ENCODE results near the gene SRSF3.
"Not testable (repeated sequence)": the region's sequence is repeated elsewhere in the genome, so short reads cannot be mapped to it uniquely, and the experiment has no call there.

The SRSF3 gene

GRCh38 chr6:36599791-36600209 lies 5.6 kb downstream of the SRSF3 start:
- Histone ChIP-seq H3F3A (ENCODE audit: insufficient read depth, low read length) (peaks cover 28% of the 10 kb centered on the region), H3K4me3 (ENCODE audit: low read depth, low read length, poor library complexity, severe bottlenecking) (no peak overlapping the region), H3K9me2 (ENCODE audit: low read depth, low read length) (no peaks in the 10 kb centered on the region), H3K9ac (ENCODE audit: low read length) (no peak overlapping the region), H3K9me3 (ENCODE audit: low read length) (no peaks in the 10 kb centered on the region), H4K20me1 (ENCODE audit: insufficient read depth, low read length) (peaks cover 19% of the 10 kb centered on the region), H2AFZ (ENCODE audit: low read length) (no peak overlapping the region), H3K4me2 (ENCODE audit: low read length) (peak overlapping the region; percentile 11; the same call in 1 of the 2 replicates), H3K27ac (ENCODE audit: low read depth, low read length, poor library complexity, severe bottlenecking) (no peak overlapping the region), H3K36me3 (ENCODE audit: insufficient read depth, low read length) (peaks cover 99% of the 10 kb centered on the region), H3K27me3 (ENCODE audit: insufficient read depth, low read length) (no peaks in the 10 kb centered on the region), H3K79me2 (ENCODE audit: insufficient read depth, low read length) (peaks cover 74% of the 10 kb centered on the region), H3K4me1 (ENCODE audit: insufficient read depth, low read length, severe bottlenecking) (peaks cover 55% of the 10 kb centered on the region)
- TF ChIP-seq, protein P1, sequence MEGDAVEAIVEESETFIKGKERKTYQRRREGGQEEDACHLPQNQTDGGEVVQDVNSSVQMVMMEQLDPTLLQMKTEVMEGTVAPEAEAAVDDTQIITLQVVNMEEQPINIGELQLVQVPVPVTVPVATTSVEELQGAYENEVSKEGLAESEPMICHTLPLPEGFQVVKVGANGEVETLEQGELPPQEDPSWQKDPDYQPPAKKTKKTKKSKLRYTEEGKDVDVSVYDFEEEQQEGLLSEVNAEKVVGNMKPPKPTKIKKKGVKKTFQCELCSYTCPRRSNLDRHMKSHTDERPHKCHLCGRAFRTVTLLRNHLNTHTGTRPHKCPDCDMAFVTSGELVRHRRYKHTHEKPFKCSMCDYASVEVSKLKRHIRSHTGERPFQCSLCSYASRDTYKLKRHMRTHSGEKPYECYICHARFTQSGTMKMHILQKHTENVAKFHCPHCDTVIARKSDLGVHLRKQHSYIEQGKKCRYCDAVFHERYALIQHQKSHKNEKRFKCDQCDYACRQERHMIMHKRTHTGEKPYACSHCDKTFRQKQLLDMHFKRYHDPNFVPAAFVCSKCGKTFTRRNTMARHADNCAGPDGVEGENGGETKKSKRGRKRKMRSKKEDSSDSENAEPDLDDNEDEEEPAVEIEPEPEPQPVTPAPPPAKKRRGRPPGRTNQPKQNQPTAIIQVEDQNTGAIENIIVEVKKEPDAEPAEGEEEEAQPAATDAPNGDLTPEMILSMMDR (IDR thresholded peaks at IDR 0.05; ENCODE audit: low read length) = no peak
- TF ChIP-seq EZH2 (IDR thresholded peaks at IDR 0.05; ENCODE audit: borderline replicate concordance, low read length) = no peak

DNA sequence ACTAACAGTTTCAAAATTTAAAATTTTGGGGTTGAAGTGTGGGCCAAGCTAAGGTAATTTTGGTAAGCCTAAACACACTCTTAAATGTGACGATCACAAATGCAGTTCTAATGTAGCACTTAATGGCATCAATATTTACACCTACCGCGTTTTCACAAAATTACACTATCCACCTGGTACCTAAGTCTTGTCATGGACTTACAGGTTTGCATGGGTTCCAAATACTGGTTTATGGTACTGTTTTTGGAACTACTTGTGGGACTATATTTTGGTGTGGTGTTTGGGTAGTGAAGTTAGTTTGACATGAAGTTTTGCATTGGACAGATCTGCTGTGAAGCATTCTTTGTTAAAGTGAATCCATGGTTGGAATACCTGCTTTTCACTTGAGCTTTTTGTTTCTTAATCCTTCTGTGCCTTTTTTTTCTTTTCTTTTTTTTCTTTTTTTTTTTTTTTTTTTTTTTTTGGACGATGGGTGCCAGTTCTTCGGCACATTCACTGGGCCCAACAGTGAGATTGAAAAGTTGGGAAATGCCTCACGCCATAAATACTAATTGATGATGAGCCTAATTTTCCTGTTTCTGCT lies 6.5 kb downstream of the SRSF3 start:
- no peaks in the 10 kb centered on the region for H3K9me2 ChIP-seq (ENCODE audit: low read depth, low read length)
- no peak overlapping the region for H3K27ac ChIP-seq (ENCODE audit: low read depth, low read length, poor library complexity, severe bottlenecking)
- H4K20me1 ChIP-seq (ENCODE audit: insufficient read depth, low read length) = peaks cover 17% of the 10 kb centered on the region
- H3K36me3 ChIP-seq (ENCODE audit: insufficient read depth, low read length) = peaks cover 99% of the 10 kb centered on the region
- no peak overlapping the region for H3K9ac ChIP-seq (ENCODE audit: low read length)
- H3K4me3 ChIP-seq (ENCODE audit: low read depth, low read length, poor library complexity, severe bottlenecking) = no peak overlapping the region
- no peaks in the 10 kb centered on the region for H3K9me3 ChIP-seq (ENCODE audit: low read length)
- TF ChIP-seq EZH2 (IDR thresholded peaks at IDR 0.05; ENCODE audit: borderline replicate concordance, low read length) = no peak
- TF ChIP-seq, protein P1 (IDR thresholded peaks at IDR 0.05; ENCODE audit: low read length) = no peak
- H3K4me2 ChIP-seq (ENCODE audit: low read length) = no peak overlapping the region
- H2AFZ ChIP-seq (ENCODE audit: low read length) = no peak overlapping the region
- peaks cover 55% of the 10 kb centered on the region for H3K4me1 ChIP-seq (ENCODE audit: insufficient read depth, low read length, severe bottlenecking)
- no peaks in the 10 kb centered on the region for H3K27me3 ChIP-seq (ENCODE audit: insufficient read depth, low read length)
- peaks cover 28% of the 10 kb centered on the region for H3F3A ChIP-seq (ENCODE audit: insufficient read depth, low read length)
- peaks cover 65% of the 10 kb centered on the region for H3K79me2 ChIP-seq (ENCODE audit: insufficient read depth, low read length)

- not testable (repeated sequence) for H3K27ac ChIP-seq (ENCODE audit: low read depth, low read length, poor library complexity, severe bottlenecking); H2AFZ ChIP-seq (ENCODE audit: low read length); H3K4me2 ChIP-seq (ENCODE audit: low read length); H3K4me3 ChIP-seq (ENCODE audit: low read depth, low read length, poor library complexity, severe bottlenecking); H3K9ac ChIP-seq (ENCODE audit: low read length); H3K9me3 ChIP-seq (ENCODE audit: low read length); H3K9me2 ChIP-seq (ENCODE audit: low read depth, low read length); H3K27me3 ChIP-seq (ENCODE audit: insufficient read depth, low read length)
- H4K20me1 ChIP-seq (ENCODE audit: insufficient read depth, low read length) = peaks cover 17% of the 10 kb centered on the region
- peaks cover 51% of the 10 kb centered on the region for H3K4me1 ChIP-seq (ENCODE audit: insufficient read depth, low read length, severe bottlenecking)
- peaks cover 100% of the 10 kb centered on the region for H3K36me3 ChIP-seq (ENCODE audit: insufficient read depth, low read length)
- H3K79me2 ChIP-seq (ENCODE audit: insufficient read depth, low read length) = peaks cover 54% of the 10 kb centered on the region
- peaks cover 34% of the 10 kb centered on the region for H3F3A ChIP-seq (ENCODE audit: insufficient read depth, low read length)
Observed at GRCh38 chr6:36601818-36602217, 7.7 kb downstream of the SRSF3 start.
